HepG2 (cell line): ENCODE results near the gene FFAR2. TPM values are rescaled to one million over a fixed set of nuclear protein-coding genes. Genes with fewer than 3 reads are reported as not detected.
A peak's percentile ranks its signal among the peaks of the same experiment; 100 is the strongest.

Experiments
- ATAC-seq: fragments of 200-7000 bp; cut with Tn5 transposase; 3 replicates; pipeline ENCODE4 v1.9.1; 2020; ENCODE audit warnings: mild to moderate bottlenecking, moderate library complexity
- BruUV-seq: library from RNA; stranded (reverse); fragments of 400-500 nt; replicated peaks from 2 replicates; lab custom pipeline; 2021; lab: Mats Ljungman, UMichigan
- CTCF ChIA-PET: fragments of 300-600 bp; formaldehyde crosslinking; extraction: SDS; loops from one replicate; lab custom pipeline; 2021; ENCODE audit warnings: low total read pairs, inconsistent platforms, low intra/inter-chr PET ratio; lab: Yijun Ruan, JAX
- POLR2A ChIA-PET: fragments of 350-600 bp; sonication (Branson Sonifier 250); formaldehyde crosslinking; loops from one replicate; lab custom pipeline; 2020; ENCODE audit warnings: antibody characterized with exemption, inconsistent platforms; lab: Yijun Ruan, JAX
- DNase-seq: peaks from one replicate; pipeline ENCODE4 v3.0.0-alpha.2; 2015; ENCODE audit warnings: low spot score
- FAIRE-seq: peaks from 3 replicates; lab custom pipeline; 2011; peaks lifted over from hg19 to GRCh38; lab: Jason Lieb, UNC
- H2AFZ ChIP-seq: one replicate; pipeline ENCODE4 v1.6.1; 2011; ENCODE audit warnings: low read length, inconsistent platforms
- H3K27ac ChIP-seq: fragments of 300-600 bp; 3 replicates; pipeline ENCODE4 v1.8.0; 2011; ENCODE audit warnings: mixed run types, mild to moderate bottlenecking, mixed read lengths, low read length, inconsistent platforms; ENCODE audit not compliant: insufficient read depth; ENCODE audit errors: extremely low read length
- H3K27me3 ChIP-seq, 2 experiments: fragments of 200-600 bp in 1 of 2; 2 replicates in 1 of 2; 3 replicates in 1 of 2; pipeline versions ENCODE4 v1.6.0 to v1.8.0; 2011; ENCODE audit warnings: low read length in 2 of 2, mild to moderate bottlenecking in 2 of 2, moderate library complexity in 2 of 2, inconsistent platforms in 1 of 2; ENCODE audit not compliant: insufficient read depth in 2 of 2, control insufficient read depth in 1 of 2
- H3K36me3 ChIP-seq, 2 experiments: fragments of 200-600 bp in 1 of 2; replicated peaks in 1 of 2; 2 replicates in 1 of 2; 3 replicates in 1 of 2; pipeline versions ENCODE4 v1.5.1 to v1.8.0; 2011; ENCODE audit warnings: low read length in 2 of 2, inconsistent platforms in 1 of 2; ENCODE audit not compliant: insufficient read depth in 2 of 2, control insufficient read depth in 1 of 2
- H3K4me1 ChIP-seq: 2 replicates; pipeline ENCODE4 v1.5.1; 2012; ENCODE audit warnings: low read length, inconsistent platforms; ENCODE audit not compliant: insufficient read depth
- H3K4me2 ChIP-seq: 2 replicates; pipeline ENCODE4 v1.6.0; 2011; ENCODE audit warnings: low read depth, low read length, inconsistent platforms
- H3K4me3 ChIP-seq, 3 experiments: fragments of 200-600 bp in 1 of 3; sonication (generic), shearing (Covaris generic) in 1 of 3; replicated peaks in 1 of 3; 2 replicates each; pipeline ENCODE4 v1.5.1; 2011 to 2016; ENCODE audit warnings: low read length in 3 of 3, inconsistent platforms in 2 of 3, low read depth in 2 of 3, mild to moderate bottlenecking in 2 of 3, control low read depth in 1 of 3, mixed read lengths in 1 of 3; ENCODE audit not compliant: insufficient read depth in 1 of 3
- H3K79me2 ChIP-seq: one replicate; pipeline ENCODE4 v1.6.1; 2011; ENCODE audit warnings: low read length, inconsistent platforms; ENCODE audit not compliant: insufficient read depth
- H3K9ac ChIP-seq: 2 replicates; pipeline ENCODE4 v1.6.0; 2011; ENCODE audit warnings: mild to moderate bottlenecking, low read depth, low read length, inconsistent platforms; ENCODE audit not compliant: insufficient read depth
- H3K9me3 ChIP-seq: 2 replicates; pipeline ENCODE4 v1.5.1; 2012; ENCODE audit warnings: mild to moderate bottlenecking, low read length
- H4K20me1 ChIP-seq: 2 replicates; pipeline ENCODE4 v1.6.0; 2011; ENCODE audit warnings: inconsistent platforms, mild to moderate bottlenecking, low read length, moderate library complexity; ENCODE audit not compliant: insufficient read depth
- ATF4 ChIP-seq, 2 experiments: fragments of 450-650 bp in 1 of 2; sonication (generic) in 1 of 2; formaldehyde crosslinking; IDR thresholded peaks; 2 replicates each; pipeline versions ENCODE4 v1.5.0 to v1.8.0; 2020 to 2022; ENCODE audit warnings: mild to moderate bottlenecking in 1 of 2, missing genetic modification reagents in 1 of 2
- CEBPG ChIP-seq: IDR thresholded peaks from 2 replicates; pipeline ENCODE4 v1.6.1; 2016
- HDAC1 ChIP-seq: sonication (generic); formaldehyde crosslinking; IDR thresholded peaks from 2 replicates; pipeline ENCODE4 v1.5.1; 2020; ENCODE audit warnings: mild to moderate bottlenecking, missing genetic modification reagents
- HDAC6 ChIP-seq: fragments of 200-600 bp; sonication (generic); IDR thresholded peaks from 2 replicates; pipeline ENCODE4 v1.7.0; 2017; ENCODE audit warnings: mild to moderate bottlenecking, antibody characterized with exemption, low read length, low read depth
- NFYB ChIP-seq: sonication (generic); formaldehyde crosslinking; IDR thresholded peaks from 2 replicates; pipeline ENCODE4 v1.4.0; 2020; ENCODE audit warnings: missing genetic modification reagents
- ZNF234 ChIP-seq: sonication (generic); formaldehyde crosslinking; conservative IDR thresholded peaks from 2 replicates; pipeline ENCODE4 v1.5.1; 2020; ENCODE audit warnings: mild to moderate bottlenecking, missing genetic modification reagents
- ZNF331 ChIP-seq: sonication (generic); formaldehyde crosslinking; IDR thresholded peaks from 2 replicates; pipeline ENCODE4 v1.4.0; 2020; ENCODE audit warnings: missing genetic modification reagents
- ZNF556 ChIP-seq: sonication (generic); formaldehyde crosslinking; IDR thresholded peaks from 2 replicates; pipeline ENCODE4 v1.4.0; 2020; ENCODE audit warnings: mild to moderate bottlenecking, missing genetic modification reagents, borderline replicate concordance
- ZNF816 ChIP-seq: sonication (generic); formaldehyde crosslinking; IDR thresholded peaks from 2 replicates; pipeline ENCODE4 v1.8.0; 2022; ENCODE audit warnings: missing genetic modification reagents, mild to moderate bottlenecking, borderline replicate concordance
- ZNF878 ChIP-seq: sonication (generic); formaldehyde crosslinking; IDR thresholded peaks from 2 replicates; pipeline ENCODE4 v1.8.1; 2023; ENCODE audit warnings: mild to moderate bottlenecking, missing genetic modification reagents, moderate library complexity
- WGBS: methylation state at CpG from one replicate; pipeline ENCODE4 v1.1.6; 2017; ENCODE audit warnings: low lambda C conversion rate; 5-methylcytosine and 5-hydroxymethylcytosine counted together
- in situ Hi-C: cut with HindIII; loops from 2 replicates; pipeline ENCODE4 v1.10.0; 2017; ENCODE audit warnings: low pct_unique_long_range_greater_than_20kb; ENCODE audit not compliant: extremely low pct_ligation_motif_present
- intact Hi-C: fragments of 100-400 bp; cut with micrococcal nuclease; formaldehyde crosslinking; loops from one replicate; pipeline ENCODE4 v1.10.0; 2022; ENCODE audit not compliant: unreplicated experiment
- polyA plus RNA-seq, 8 experiments: library from polyadenylated mRNA; depleted of rRNA in 3 of 8; stranded (reverse) in 7 of 8; unstranded in 1 of 8; fragments of >200 nt; fragmentation: Illumina TruSeq in 4 of 8; extraction: Trizol in 4 of 8; gene quantifications; 2 replicates each; pipeline versions ENCODE4 v1.2.1 to v1.2.3, GENCODE V29; 2011 to 2016; ENCODE audit warnings: low read depth in 4 of 8, missing spikeins in 1 of 8, mixed read lengths in 1 of 8; ENCODE audit not compliant: insufficient read depth in 1 of 8
- total RNA-seq, 5 experiments: library from RNA; depleted of rRNA; stranded (reverse); fragments of >200 nt; fragmentation: Illumina TruSeq; extraction: Trizol; gene quantifications; 2 replicates each; pipeline ENCODE4 v1.2.3, GENCODE V29; 2016; ENCODE audit warnings: low read depth in 1 of 5
- TF ChIP-seq, protein P1 (sequence below): sonication (generic); formaldehyde crosslinking; IDR thresholded peaks from 2 replicates; pipeline ENCODE4 v1.8.0; 2022; ENCODE audit warnings: mild to moderate bottlenecking, missing genetic modification reagents, borderline replicate concordance
- TF ChIP-seq, protein P2 (sequence below): sonication (generic); formaldehyde crosslinking; IDR thresholded peaks from 2 replicates; pipeline ENCODE4 v1.4.0; 2020; ENCODE audit warnings: missing genetic modification reagents, borderline replicate concordance
- TF ChIP-seq, protein P3 (sequence below): sonication (generic); formaldehyde crosslinking; IDR thresholded peaks from 2 replicates; pipeline ENCODE4 v1.5.0; 2020; ENCODE audit warnings: missing genetic modification reagents

Gene FFAR2
- total and polyA plus RNA-seq, 2 of the 13 experiments (the other 11 are each of a cell fraction or from before 2014, with no cell fraction given) = 0.12 TPM; not detected in 1

- H2AFZ ChIP-seq = no peak overlapping the region
- no peaks in the 10 kb centered on the region for H3K79me2 ChIP-seq
- peak overlapping the region; percentile 59 for H3K4me2 ChIP-seq
- BruUV-seq = no TSS peak
- H3K27ac ChIP-seq = no peak overlapping the region
- H3K9me3 ChIP-seq = no peaks in the 10 kb centered on the region
- H3K36me3 ChIP-seq = no peaks in the 10 kb centered on the region
- WGBS = 68% methylated on average over 14 of the region's 15 CpGs
- TF ChIP-seq ZNF556 (no peak), ATF4 (CRISPR knock-in tag; IDR thresholded peaks at IDR 0.05) (peak in 1 of 2 experiments; percentile 81; a peak in 1 of 4 replicates), HDAC6 (no peak), HDAC1 (CRISPR knock-in tag) (0 out of 2 replicates have a peak, but pooled peaks have one; percentile 3), CEBPG (CRISPR knock-in tag) (0 out of 2 replicates have a peak, but pooled peaks have one; percentile 12), ZNF878 (CRISPR knock-in tag) (no peak), ZNF234 (CRISPR knock-in tag) (no peak)
- H4K20me1 ChIP-seq = no peaks in the 10 kb centered on the region
- ChIA-PET POLR2A (no interaction called here), CTCF (no interaction called here)
- FAIRE-seq (no peak), DNase-seq (no peak), ATAC-seq (no peak)
- H3K27me3 ChIP-seq = peaks cover 2 to 26% of the 10 kb centered on the region in 2 experiments; a peak in 4 of 5 replicates
- H3K4me1 ChIP-seq = peaks cover 53% of the 10 kb centered on the region
- in situ Hi-C loops (no loop called here), intact Hi-C loops (no loop called here)
- H3K9ac ChIP-seq = no peak overlapping the region
- peak overlapping the region in 2 of 3 experiments; percentile 2 to 53; a peak in 2 of 6 replicates for H3K4me3 ChIP-seq
These were observed 10.6 kb upstream of the FFAR2 start for GRCh38 chr19:35437406-35437951.

DNA sequence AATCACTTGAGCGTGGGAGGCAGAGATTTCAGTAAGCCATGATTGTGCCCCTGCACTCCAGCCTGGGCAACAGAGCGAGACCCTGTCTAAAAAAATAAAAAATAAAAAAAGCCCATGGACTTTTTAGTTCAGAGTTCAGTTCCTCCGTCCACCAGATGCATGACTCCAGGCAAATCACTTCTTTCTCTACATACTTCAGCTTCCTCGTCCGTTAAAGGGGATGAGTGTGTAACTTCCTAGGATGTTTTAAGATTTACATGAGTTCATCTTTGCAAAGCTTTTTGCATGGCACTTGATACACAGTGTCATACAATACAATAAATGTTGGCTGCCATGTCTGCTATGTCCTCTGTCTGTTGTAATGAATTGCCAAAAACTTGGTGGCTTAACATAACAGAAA lies 10.0 kb upstream of the FFAR2 start:
- in situ Hi-C loops = no loop called here
- ATAC-seq (no peak), FAIRE-seq (no peak), DNase-seq (no peak)
- H3K9me3 ChIP-seq = no peaks in the 10 kb centered on the region
- no peak overlapping the region for H3K9ac ChIP-seq
- H4K20me1 ChIP-seq = no peaks in the 10 kb centered on the region
- no TSS peak for BruUV-seq
- 66% methylated on average over 5 of the region's 5 CpGs for WGBS
- no peak overlapping the region for H3K27ac ChIP-seq
- H3K36me3 ChIP-seq = no peaks in the 10 kb centered on the region
- ChIA-PET CTCF (no interaction called here), POLR2A (no interaction called here)
- no peaks in the 10 kb centered on the region for H3K79me2 ChIP-seq
- peaks cover 48% of the 10 kb centered on the region for H3K4me1 ChIP-seq
- no peak overlapping the region for H3K4me2 ChIP-seq
- H2AFZ ChIP-seq = no peak overlapping the region
- intact Hi-C loops = no loop called here
- no peak overlapping the region for H3K4me3 ChIP-seq
- peaks cover 2 to 26% of the 10 kb centered on the region in 2 experiments; a peak in 4 of 5 replicates for H3K27me3 ChIP-seq
- TF ChIP-seq, protein P1, sequence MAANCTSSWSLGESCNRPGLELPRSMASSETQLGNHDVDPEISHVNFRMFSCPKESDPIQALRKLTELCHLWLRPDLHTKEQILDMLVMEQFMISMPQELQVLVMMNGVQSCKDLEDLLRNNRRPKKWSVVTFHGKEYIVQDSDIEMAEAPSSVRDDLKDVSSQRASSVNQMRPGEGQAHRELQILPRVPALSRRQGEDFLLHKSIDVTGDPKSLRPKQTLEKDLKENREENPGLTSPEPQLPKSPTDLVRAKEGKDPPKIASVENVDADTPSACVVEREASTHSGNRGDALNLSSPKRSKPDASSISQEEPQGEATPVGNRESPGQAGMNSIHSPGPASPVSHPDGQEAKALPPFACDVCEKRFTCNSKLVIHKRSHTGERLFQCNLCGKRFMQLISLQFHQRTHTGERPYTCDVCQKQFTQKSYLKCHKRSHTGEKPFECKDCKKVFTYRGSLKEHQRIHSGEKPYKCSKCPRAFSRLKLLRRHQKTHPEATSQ (CRISPR knock-in tag) = no peak
- TF ChIP-seq ZNF816 (CRISPR knock-in tag) (no peak), NFYB (CRISPR knock-in tag) (no peak), ZNF331 (CRISPR knock-in tag) (no peak)
- TF ChIP-seq, protein P2, sequence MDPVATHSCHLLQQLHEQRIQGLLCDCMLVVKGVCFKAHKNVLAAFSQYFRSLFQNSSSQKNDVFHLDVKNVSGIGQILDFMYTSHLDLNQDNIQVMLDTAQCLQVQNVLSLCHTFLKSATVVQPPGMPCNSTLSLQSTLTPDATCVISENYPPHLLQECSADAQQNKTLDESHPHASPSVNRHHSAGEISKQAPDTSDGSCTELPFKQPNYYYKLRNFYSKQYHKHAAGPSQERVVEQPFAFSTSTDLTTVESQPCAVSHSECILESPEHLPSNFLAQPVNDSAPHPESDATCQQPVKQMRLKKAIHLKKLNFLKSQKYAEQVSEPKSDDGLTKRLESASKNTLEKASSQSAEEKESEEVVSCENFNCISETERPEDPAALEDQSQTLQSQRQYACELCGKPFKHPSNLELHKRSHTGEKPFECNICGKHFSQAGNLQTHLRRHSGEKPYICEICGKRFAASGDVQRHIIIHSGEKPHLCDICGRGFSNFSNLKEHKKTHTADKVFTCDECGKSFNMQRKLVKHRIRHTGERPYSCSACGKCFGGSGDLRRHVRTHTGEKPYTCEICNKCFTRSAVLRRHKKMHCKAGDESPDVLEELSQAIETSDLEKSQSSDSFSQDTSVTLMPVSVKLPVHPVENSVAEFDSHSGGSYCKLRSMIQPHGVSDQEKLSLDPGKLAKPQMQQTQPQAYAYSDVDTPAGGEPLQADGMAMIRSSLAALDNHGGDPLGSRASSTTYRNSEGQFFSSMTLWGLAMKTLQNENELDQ (CRISPR knock-in tag) = no peak
- TF ChIP-seq, protein P3, sequence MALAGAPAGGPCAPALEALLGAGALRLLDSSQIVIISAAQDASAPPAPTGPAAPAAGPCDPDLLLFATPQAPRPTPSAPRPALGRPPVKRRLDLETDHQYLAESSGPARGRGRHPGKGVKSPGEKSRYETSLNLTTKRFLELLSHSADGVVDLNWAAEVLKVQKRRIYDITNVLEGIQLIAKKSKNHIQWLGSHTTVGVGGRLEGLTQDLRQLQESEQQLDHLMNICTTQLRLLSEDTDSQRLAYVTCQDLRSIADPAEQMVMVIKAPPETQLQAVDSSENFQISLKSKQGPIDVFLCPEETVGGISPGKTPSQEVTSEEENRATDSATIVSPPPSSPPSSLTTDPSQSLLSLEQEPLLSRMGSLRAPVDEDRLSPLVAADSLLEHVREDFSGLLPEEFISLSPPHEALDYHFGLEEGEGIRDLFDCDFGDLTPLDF (CRISPR knock-in tag) = no peak
